ENCODE results near the gene RTKN. TPM values are rescaled to one million over a fixed set of nuclear protein-coding genes. Genes with fewer than 3 reads are reported as not detected.

Gene RTKN
- total and polyA plus RNA-seq, 4 donors: 21.9 to 46.0 (median 30.6) TPM

GRCh38 chr2:74441170-74441689, 507 bp downstream of the RTKN start:
- peak overlapping the region; percentile 82 to 89 for H3K27ac ChIP-seq (ENCODE audit: low read depth in 1 of 2, low read length in 1 of 2)
- H3K27me3 ChIP-seq (ENCODE audit: control insufficient read depth in 3 of 3, insufficient read depth in 3 of 3, low read length in 2 of 3): no peaks in the 10 kb centered on the region
- H3K4me3 ChIP-seq: peak overlapping the region; percentile 42
- no peak for TF ChIP-seq CTCF (IDR thresholded peaks at IDR 0.05; ENCODE audit: control extremely low read depth, extremely low read depth)
- H3K9me3 ChIP-seq (ENCODE audit: control insufficient read depth in 4 of 4, insufficient read depth in 3 of 4, low read length in 3 of 4): no peaks in the 10 kb centered on the region
- peaks cover 0 to 59% (median 21%) of the 10 kb centered on the region in 5 donors for H3K4me1 ChIP-seq (ENCODE audit: control insufficient read depth in 5 of 5, insufficient read depth in 5 of 5, low read length in 5 of 5)
- ATAC-seq (ENCODE audit: insufficient read depth, low FRiP score) (no peak), DNase-seq (no peak)
- H3K9ac ChIP-seq (ENCODE audit: insufficient read depth in 1 of 2, low read length in 2 of 2): peak overlapping the region; percentile 53 to 81
- WGBS, 2 donors: 34 to 43% methylated on average over 33 of the region's 33 CpGs
- no peaks in the 10 kb centered on the region for H3K36me3 ChIP-seq (ENCODE audit: control insufficient read depth in 4 of 4, insufficient read depth in 4 of 4, low read length in 4 of 4)

GRCh38 chr2:74440378-74441169, 1.2 kb downstream of the RTKN start:
- Histone ChIP-seq H3K27ac (ENCODE audit: low read depth in 1 of 2, low read length in 1 of 2) (peak overlapping the region; percentile 82 to 89), H3K4me1 (ENCODE audit: control insufficient read depth in 5 of 5, insufficient read depth in 5 of 5, low read length in 5 of 5) (peaks cover 0 to 63% (median 21%) of the 10 kb centered on the region in 5 donors)

GRCh38 chr2:74439803-74440377, 1.8 kb downstream of the RTKN start:
- TF ChIP-seq CTCF (IDR thresholded peaks at IDR 0.05; ENCODE audit: control extremely low read depth, extremely low read depth): no peak
- ATAC-seq (ENCODE audit: insufficient read depth, low FRiP score) (no peak), DNase-seq (peak; percentile 87 to 92 (median 92))
- Histone ChIP-seq H3K4me3 (peak overlapping the region; percentile 50), H3K4me1 (ENCODE audit: control insufficient read depth in 5 of 5, insufficient read depth in 5 of 5, low read length in 5 of 5) (peaks cover 0 to 62% (median 21%) of the 10 kb centered on the region in 5 donors), H3K9me3 (ENCODE audit: control insufficient read depth in 4 of 4, insufficient read depth in 3 of 4, low read length in 3 of 4) (no peaks in the 10 kb centered on the region), H3K27ac (ENCODE audit: low read depth in 1 of 2, low read length in 1 of 2) (peak overlapping the region; percentile 66 to 82), H3K9ac (ENCODE audit: insufficient read depth in 1 of 2, low read length in 2 of 2) (peak overlapping the region; percentile 55 to 69), H3K36me3 (ENCODE audit: control insufficient read depth in 4 of 4, insufficient read depth in 4 of 4, low read length in 4 of 4) (peaks cover 0 to 3% (median 0%) of the 10 kb centered on the region in 4 donors), H3K27me3 (ENCODE audit: control insufficient read depth in 3 of 3, insufficient read depth in 3 of 3, low read length in 2 of 3) (no peaks in the 10 kb centered on the region)
- WGBS, 2 donors: 14 to 20% methylated on average over 12 to 14 of the region's 14 CpGs

More at GRCh38 chr2:74440378-74441169, 1.2 kb downstream of the RTKN start:
- DNase-seq (peak; percentile 96 to 99 (median 98)), ATAC-seq (ENCODE audit: insufficient read depth, low FRiP score) (peak; percentile 82)
- Histone ChIP-seq H3K9ac (ENCODE audit: insufficient read depth in 1 of 2, low read length in 2 of 2) (peak overlapping the region; percentile 55 to 81), H3K9me3 (ENCODE audit: control insufficient read depth in 4 of 4, insufficient read depth in 3 of 4, low read length in 3 of 4) (no peaks in the 10 kb centered on the region), H3K27me3 (ENCODE audit: control insufficient read depth in 3 of 3, insufficient read depth in 3 of 3, low read length in 2 of 3) (no peaks in the 10 kb centered on the region), H3K4me3 (peak overlapping the region; percentile 50), H3K36me3 (ENCODE audit: control insufficient read depth in 4 of 4, insufficient read depth in 4 of 4, low read length in 4 of 4) (peaks cover 0 to 3% (median 0%) of the 10 kb centered on the region in 4 donors)
- 16 to 21% methylated on average over 42 to 45 of the region's 45 CpGs for WGBS, 2 donors
- no peak for TF ChIP-seq CTCF (IDR thresholded peaks at IDR 0.05; ENCODE audit: control extremely low read depth, extremely low read depth)

Data from lung (tissue), 12 donors.